ENCODE results near the gene SFTA2.

DNA sequence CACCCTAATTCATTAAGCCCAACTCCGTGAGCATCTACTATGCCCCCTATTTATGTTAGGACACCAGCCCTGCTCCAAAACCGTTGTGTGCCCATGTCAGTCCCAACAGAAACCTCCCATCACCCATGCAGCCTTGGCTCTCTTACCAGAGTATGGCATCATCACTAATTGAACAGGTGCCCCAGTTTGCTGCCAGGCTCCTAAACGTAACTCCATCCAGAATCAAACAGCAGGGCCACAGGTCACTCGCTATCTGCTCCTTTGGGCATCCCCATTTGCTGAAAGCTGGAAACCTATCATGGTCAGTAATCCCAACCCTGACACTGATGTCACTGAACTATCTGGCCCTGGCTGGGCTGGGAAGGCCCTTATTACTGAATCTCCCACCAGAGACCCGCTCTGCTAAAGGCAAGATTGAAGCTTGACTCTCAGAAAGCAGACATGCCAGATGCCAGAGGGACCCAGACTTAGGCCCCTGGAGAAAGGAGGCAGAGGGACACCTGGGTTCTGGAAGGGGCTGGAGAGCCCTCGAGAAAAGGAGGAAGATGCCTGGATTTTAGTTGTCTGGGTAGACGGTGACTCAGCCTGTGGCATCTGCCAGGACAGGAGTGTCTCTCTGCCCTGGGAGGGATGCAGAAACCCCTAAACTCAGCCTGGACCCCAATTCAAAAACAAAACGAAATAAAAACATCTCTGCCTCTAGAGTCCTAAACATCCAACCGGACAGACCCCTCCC, 22.8 kb upstream of the SFTA2 start:
- TF ChIP-seq, protein P1, sequence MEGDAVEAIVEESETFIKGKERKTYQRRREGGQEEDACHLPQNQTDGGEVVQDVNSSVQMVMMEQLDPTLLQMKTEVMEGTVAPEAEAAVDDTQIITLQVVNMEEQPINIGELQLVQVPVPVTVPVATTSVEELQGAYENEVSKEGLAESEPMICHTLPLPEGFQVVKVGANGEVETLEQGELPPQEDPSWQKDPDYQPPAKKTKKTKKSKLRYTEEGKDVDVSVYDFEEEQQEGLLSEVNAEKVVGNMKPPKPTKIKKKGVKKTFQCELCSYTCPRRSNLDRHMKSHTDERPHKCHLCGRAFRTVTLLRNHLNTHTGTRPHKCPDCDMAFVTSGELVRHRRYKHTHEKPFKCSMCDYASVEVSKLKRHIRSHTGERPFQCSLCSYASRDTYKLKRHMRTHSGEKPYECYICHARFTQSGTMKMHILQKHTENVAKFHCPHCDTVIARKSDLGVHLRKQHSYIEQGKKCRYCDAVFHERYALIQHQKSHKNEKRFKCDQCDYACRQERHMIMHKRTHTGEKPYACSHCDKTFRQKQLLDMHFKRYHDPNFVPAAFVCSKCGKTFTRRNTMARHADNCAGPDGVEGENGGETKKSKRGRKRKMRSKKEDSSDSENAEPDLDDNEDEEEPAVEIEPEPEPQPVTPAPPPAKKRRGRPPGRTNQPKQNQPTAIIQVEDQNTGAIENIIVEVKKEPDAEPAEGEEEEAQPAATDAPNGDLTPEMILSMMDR (IDR thresholded peaks at IDR 0.05): no peak
- TF ChIP-seq EZH2phosphoT487 (IDR thresholded peaks at IDR 0.05) (no peak), EZH2 (IDR thresholded peaks at IDR 0.05) (no peak)
